Dedifferentiated amniotic fluid mesenchymal stem cell (primary cell): ENCODE measurements around the gene APBA2.
"Not testable (repeated sequence)": the region's sequence is repeated elsewhere in the genome, so short reads cannot be mapped to it uniquely, and the experiment has no call there.

ENCODE experiments used
- DNase-seq: peaks from one replicate; pipeline ENCODE4 v3.0.0-alpha.2; 2016; ENCODE audit errors: extremely low spot score

The APBA2 gene

DNA sequence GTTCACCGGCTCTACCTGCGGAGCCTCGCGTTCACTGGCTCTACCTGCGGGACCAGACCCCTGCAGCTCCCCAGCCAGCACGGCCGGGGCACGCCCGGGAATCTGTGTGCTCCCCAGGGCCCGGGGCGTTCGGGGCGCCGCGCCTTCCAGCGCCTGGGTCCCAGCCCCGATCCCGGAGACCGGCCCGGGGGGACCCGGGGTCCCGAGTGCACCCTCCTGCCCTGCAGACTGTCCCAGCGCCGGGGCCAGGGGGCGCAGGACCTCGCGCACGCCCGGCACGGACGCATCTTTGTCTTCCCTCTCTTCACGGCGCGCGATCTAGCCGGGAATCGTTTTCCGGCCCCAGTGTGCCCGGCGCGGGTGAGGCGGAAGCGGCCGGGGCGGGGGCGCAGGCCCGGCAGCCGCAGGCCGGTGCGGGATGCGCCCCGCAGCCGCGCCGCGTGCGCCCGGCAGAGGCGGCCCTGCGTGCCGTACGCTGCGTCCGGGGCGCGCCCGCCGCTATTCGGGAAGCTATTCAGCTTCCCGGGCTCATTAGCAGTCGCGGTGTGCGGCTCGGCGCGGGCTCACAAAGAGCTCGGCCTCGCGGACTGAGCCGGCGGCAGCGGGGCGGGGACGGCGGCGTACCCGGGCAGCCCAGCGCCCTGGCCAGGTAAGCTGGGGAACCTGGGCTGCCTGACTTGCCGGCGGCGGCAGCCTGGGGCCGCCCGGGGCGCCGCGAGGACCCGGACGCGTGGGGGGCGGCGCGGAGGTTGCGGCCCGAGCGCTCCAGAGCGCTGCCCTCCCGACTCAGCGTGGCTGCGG lies at the start of gene APBA2:
APBA2 (plus strand) TSS at position 345 of the 801 bp plus-strand sequence. CDS start 167,911 bp downstream, outside the sequence.
- no peak for DNase-seq

DNA sequence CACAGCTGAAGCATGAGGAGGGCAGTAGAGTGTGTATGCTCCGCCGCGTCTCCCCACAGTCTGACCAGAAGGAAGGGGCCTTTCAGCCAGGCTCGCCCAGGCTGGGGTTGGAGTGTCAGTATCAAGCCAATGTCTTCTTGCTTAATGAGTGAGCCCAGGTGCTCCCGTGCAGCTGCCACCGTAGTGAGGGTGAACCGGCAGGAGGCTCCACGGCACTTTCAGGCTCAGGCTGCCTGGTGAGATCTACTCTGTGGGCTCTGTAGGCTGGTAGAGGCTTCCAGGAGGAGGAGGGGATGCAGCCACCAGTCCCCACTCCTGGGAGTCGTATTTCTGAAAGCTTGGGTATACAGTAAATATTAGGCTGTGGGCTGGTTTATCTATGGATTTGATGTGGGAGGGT lies 45.5 kb upstream of the APBA2 start:
- DNase-seq: not testable (repeated sequence)

DNA sequence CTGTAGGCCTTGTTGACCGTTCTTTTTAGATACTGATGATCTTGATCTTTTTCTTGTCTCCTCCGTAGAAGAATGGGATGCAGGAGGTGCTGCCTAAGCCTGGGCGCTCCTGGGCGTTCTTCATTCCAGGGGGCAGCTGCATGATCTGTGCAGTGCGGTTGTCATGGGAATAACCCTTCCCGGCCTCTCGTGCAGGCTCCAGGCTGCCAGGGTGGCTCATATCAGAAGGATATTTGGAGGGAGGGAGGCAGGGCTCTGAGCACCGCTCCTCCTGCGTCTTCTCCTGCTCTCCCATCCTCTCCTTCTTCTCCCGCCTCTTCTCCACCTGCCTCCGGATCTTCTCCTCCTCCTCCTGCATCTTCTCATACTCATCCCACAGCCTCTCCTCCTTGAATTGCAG lies 43.6 kb upstream of the APBA2 start:
- not testable (repeated sequence) for DNase-seq

DNA sequence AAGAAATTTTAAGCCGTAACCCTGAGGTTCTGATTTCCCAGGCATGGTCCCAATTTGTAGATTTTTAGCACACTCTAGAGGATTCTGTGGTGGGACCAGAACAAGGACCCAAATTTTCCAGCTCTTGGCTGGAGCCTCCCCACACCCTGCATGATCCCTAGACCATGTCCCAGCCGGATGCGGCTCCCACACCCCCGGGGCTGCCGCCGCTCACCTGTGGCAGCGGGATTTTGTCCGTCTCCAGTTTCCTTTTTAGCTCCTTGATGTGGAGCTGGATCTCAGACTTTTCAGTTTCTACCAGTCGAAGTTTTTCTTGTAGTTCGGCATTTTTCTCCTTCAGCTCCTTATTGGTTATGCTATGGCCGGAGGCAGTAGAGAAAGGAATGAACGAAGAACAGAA lies 42.3 kb upstream of the APBA2 start:
- not testable (repeated sequence) for DNase-seq

DNA sequence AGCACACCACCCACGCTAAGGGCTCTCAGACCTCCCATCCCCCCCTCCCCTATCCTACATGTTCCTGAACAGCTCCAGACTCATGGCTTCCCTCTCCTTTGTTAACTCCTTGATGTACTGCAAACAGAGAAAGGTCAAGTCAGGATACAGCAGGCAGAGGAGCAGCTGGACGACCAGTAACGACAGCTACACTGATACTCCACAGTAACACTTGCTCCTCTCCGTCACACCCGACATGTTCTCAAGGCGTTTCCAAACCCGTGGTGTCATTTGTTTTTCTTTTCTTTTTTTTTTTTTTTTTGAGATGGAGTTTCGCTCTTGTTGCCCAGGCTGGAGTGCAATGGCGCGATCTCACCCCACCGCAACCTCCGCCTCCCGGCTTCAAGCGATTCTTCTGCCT lies 41.6 kb upstream of the APBA2 start:
- DNase-seq: not testable (repeated sequence)

DNA sequence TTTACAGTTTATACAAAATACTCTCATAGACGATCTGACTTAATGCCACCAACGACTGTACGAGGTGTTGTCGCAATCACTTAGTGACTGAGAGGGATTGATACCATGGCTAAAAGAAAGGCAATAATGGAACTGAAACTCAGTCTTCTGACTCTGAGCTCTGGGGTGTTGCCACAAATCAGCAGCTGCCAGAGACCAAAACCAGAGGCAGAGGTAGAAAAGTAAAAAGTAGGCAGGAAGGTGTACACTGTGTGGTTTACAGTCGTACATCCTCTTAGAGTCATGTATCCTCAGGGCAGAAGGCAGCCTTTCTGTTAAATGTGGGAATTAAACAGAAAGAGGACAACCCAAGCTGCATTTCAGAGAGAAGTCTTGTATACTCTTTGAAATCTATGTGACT lies 38.5 kb upstream of the APBA2 start:
- not testable (repeated sequence) for DNase-seq

DNA sequence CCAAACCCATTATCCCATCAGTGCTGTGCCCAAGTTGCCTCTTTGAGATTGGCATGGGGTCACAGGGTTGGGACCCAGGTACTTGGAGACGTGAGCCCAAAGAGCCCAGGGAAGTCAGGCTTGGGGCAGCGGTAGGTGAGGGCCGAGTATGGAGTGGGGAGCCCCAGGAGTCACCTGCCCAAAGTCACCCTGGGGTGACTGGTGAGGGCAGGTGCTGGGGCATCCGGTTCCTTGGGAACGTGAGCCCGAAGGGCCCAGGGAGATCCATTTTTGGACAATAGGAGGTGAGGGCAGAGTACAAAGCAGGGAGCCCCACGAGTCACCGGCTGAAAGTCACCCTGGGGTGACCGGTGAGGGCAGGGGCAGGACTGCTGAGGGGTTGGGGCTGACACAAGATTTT lies 37.8 kb upstream of the APBA2 start:
- not testable (repeated sequence) for DNase-seq

DNA sequence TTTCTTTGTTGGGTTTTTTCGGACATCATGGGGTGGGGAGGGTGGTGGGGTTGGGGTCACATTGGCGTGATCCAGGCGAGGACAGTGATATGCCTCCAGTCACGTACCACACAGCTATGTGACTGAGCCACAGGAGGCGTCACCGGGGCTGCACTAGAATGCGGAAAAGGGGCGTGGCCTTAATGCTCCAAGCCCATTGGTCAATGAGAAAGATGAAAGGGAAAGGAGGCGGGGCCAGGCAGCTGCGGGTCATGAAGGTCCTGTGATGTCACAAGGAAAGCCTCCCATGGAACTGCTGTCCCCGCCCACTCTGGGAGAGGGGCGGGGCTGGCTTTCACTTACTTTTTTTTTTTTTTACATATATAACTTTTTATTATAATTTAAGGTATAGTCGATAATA lies 37.3 kb upstream of the APBA2 start, which contains the start of gene GOLGA6L7:
GOLGA6L7 (minus strand) TSS at position 124 of the 400 bp plus-strand sequence; CDS start at position 29, 95 bp downstream.
- DNase-seq: not testable (repeated sequence)

DNA sequence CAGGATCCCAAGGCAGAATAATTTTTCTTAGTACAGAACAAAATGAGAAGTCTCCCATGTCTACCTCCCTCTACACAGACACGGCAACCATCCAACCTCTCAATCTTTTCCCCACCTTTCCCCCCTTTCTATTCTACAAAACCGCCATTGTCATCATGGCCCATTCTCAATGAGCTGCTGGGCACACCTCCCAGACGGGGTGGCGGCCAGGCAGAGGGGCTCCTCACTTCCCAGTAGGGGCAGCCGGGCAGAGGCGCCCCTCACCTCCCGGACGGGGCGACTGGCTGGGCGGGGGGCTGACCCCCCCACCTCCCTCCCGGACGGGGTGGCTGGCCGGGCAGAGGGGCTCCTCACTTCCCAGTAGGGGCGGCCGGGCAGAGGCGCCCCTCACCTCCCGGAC lies 36.5 kb upstream of the APBA2 start:
- DNase-seq: not testable (repeated sequence)

DNA sequence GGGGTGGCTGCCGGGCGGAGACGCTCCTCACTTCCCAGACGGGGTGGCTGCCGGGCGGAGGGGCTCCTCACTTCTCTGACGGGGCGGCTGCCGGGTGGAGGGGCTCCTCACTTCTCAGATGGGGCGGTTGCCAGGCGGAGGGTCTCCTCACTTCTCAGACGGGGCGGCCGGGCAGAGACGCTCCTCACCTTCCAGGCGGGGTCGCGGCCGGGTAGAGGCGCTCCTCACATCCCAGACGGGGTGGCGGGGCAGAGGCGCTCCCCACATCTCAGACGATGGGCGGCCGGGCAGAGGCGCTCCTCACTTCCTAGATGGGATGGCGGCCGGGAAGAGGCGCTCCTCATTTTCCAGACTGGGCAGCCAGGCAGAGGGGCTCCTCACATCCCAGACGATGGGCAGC lies 36.0 kb upstream of the APBA2 start:
- not testable (repeated sequence) for DNase-seq

DNA sequence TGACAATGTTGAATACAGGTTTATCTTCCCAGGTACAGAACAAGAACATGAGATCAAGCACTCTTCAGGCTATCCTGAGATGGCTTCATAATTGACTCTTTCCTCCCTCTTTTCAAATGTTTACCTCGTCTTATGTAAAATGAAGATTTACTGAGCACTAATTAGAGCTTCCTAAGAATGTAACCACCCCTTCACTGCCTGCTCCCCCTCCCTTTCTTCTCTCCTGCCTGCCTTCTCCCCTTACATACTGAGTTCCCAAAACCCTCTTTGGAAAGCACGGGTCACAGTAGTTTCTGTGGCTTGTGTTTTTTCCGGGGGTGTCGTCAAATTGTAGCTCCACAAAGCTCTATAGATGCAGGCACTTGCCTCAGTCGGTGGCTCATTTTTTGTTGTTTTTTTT lies 32.1 kb upstream of the APBA2 start:
- DNase-seq: not testable (repeated sequence)

DNA sequence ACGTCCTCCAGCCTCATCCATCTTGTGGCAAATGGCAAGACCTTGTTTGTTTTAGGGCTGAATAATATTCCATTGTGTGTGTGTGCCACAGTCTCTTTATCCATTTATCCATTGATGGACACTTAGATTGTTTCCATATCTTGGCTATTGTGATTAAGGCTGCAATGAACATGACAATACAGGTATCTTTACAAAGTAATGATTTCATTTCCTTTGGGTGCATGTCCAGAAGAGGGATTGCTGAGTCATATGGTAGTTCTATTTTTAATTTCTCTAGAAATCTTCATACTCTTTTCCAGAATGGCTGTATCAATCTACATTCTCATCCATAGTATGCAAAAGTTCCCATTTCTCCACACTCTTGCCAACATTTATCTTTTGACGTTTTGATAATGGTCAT lies 31.2 kb upstream of the APBA2 start:
- DNase-seq: not testable (repeated sequence)

DNA sequence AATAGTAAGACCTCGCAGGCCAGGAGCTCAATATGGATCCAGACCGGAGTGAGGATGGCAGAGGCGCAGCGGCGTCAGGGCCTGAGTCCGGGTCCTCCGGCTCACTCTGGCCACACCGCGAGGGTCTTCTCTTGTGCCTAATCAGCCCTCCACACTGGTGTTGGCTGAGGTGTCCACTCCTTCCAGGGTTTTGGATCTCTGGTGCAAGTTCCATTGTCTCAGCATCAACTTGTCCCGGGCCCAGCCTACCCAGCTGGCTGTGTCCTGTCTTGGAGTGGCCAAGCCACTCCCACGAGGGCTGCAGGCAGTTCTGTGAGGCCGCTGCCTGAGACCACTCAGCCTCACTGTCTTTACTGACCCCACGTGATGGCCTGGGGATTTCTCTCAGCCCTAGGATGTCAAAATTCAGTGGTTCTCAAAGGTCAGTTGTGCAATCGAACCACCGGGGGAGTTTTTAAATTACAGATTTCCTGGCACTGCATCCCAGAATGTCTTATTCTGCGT lies 24.7 kb upstream of the APBA2 start:
- DNase-seq: no peak

DNA sequence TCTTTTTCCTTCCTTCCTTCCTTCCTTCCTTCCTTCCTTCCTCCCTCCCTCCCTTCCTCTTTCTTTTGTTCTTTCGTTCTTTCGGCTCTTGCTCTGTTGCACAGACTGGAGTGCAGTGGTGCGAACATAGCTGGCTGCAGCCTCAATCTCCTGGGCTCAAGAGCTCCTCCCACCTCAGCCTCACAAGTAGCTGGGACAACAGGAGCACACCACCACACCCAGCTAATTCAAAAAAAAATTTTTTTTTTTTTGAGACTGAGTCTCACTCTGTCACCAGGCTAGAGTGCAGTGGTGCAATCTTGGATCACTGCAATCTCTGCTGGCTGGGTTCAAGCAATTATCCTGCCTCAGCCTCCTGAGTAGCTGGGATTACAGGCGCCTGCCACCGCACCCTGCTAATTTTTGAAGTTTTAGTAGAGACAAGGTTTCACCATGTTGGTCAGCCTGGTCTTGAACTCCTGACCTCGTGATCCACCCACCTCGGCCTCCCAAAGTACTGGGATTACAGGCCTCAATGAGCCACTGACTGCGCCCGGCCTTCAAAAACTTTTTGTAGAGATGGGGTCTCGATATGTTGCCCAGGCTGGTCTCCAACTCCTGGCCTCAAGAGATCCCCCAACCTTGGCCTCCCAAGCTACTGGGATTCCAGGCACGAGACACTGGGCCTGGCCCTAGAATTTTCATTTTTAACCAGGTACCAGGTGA lies 24.0 kb upstream of the APBA2 start:
- DNase-seq: not testable (repeated sequence)

DNA sequence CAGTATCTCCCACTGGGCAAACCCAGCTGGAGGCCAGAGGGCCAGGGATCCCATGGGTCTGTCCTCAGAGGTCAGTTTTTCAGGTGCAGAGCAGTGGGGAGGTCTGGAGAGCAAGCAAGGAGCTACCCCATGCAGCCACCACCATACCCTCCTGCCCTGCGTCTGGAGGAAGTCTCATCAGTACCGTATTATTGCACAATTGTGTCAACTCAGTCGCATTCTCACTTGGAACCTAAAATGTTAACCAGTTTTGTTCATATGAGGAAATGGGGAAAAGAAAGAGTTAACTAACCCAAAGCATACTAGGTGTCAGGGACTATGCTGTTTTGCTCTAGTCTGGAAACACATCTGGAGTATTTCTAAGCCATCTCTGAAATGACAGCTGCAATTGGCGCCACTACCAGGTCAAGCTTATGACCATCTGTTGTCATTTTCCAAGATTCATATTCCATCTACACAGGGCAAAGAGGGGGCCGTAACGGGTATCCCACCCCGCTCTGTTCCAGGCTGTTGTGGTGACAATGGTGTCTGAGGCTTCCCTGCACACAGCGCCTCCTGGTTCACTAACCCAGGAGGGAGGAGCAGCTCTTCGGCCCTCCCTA lies 16.9 kb upstream of the APBA2 start:
- no peak for DNase-seq

DNA sequence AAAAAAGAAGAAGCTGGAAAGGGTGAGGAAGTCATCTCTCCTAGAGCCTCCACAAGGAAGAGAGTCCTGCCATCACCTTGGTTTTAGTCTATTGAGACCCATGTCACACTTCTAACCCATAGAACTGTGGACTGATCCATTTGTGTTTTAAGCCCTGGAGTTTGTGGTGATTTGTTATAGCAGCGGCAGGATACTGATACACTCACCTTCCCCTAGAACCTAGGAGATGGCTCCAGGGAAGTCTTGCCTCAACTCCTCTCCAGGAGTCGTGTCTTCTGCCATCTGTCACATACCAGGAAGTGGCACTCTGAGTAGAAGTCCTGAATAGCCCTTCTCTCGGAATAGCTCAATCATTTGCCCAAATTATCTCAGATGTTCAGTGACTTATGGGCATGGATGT lies 14.6 kb upstream of the APBA2 start:
- no peak for DNase-seq

DNA sequence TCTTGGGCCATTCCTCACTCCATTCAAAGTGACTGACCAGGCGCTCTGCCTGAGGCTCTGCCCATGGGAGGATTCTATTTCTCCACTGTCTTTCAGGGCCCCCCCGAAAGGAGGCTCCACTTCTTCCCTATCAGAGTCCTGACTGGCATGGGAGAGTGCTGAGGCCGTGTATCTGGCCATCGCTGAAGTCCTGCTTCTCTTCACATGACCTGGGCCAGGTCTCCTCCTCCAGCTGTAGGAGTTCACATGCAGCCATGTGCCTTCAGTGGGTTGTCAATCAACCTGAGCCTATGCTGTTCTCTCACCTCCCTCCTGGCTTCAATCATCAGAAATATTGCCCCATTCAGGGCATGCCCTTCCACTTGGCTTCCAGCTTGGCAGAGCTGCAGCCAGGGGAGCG lies 12.8 kb upstream of the APBA2 start:
- DNase-seq: no peak

DNA sequence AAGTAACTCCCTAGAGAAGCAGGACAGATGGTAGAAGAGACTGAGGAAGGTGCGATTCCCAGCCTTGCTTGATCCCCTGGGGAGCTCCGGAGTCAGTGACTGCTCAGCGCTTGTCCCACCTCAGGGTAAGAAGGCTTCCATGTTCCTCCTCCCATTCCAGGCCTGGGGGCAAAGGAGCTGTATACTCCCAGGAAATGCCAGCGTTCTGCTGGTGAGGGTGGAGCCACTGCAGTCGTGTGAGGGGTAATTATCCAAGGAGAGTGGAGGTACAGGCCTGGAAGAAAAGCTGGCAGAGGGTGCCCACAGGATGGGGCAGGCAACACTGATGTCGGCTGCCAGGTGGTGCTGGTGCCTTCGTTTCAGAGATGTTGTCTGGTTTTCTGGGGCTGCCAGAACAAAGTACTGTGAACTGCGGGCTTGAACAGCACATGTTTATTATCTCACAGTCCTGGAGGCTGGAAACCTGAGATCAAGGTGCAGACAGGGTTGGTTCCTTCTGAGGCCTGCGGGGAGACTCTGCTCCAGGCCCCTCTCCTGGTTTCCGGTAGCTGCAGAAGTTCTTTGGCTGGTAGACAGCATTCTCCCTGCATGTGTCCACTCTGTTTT lies 12.1 kb upstream of the APBA2 start:
- DNase-seq: no peak

DNA sequence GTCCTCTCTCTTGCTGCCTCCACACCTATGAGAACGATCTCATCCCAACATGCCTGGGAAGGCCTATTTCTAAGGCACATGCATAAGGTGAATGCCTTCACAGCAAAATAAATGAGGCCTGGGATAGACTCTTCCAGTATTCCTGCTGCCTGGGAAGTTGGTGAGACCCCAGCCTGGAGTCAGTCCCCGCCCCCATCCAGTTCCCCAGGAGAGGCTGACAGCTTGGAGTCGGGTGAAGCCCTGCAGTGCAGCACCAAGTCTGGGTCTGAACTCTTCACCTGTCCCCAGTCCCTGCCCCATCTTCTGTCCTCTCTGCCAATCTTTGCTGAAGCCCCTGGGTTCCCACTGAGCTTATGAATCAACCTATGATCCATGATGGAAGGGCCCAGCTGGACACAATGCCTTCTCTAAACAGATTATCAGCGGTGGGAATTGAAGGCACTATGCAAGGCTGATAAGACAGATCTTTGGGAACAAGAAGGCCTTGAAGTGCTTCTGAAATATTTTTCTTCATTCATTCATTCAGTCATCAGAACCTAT lies 10.2 kb upstream of the APBA2 start:
- no peak for DNase-seq

DNA sequence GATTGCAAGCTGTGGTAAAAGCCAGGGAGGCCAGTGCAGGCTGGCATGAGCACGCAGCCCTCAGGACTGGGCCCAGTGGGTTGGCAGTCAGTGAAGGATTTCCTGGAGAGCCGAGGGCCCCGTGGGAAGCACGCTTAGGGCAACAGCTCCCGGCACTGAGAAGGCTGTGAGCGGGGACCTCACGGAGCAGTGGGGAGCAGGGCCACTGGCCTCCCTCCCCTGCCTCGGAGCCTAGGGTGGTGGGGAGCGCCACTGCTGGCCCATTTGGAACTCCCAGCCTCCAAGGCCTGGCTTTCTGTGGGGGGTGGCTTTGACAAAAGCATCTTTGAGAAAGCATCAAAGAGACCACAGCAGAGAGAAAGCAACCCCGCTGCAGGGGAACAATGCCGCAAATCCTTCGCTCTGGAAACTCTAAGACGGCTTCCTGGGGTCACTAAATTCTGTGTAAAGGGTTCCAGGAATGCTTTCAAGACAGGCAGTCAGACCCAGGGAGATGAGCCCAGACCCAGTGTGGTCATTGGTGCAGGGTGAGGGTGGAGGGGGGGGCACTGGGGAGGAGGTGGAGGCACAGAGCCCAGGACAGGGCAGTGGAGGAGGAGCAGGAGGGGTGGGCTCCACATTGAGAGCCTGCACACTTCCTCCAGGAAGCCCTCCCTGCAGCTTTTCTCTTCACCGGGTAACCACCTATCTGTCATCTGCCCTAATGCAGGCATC lies 9.5 kb upstream of the APBA2 start:
- DNase-seq: no peak

DNA sequence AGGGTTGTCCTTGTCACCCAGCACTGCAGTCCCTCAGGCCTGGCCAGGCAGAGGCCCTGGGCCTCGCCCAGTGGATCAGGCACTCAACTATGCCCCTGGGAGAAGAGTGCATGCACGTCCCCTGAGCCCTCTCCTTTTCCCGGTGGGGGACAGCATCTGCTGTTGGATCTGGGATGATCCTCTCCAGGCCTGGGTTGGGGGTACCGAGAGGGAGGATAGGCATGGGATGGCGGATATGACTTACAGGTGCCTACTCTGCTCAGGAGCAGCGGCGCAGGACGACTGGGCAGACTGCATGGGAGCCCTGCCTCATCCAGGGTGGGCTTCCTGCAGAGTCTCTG lies 9.0 kb upstream of the APBA2 start:
- DNase-seq: no peak
